LoVo (cell line): ENCODE results near the gene ABCC10.
"Not testable (repeated sequence)": the region's sequence is repeated elsewhere in the genome, so short reads cannot be mapped to it uniquely, and the experiment has no call there.

ENCODE experiments used
- DNase-seq: peaks from one replicate; pipeline ENCODE4 v3.0.0-alpha.2; 2016; ENCODE audit warnings: low spot score

The ABCC10 gene

GRCh38 chr6:43497689-43498088 is 70.3 kb downstream of the ABCC10 start:
- no peak for DNase-seq

GRCh38 chr6:43498291-43498690 is 71.0 kb downstream of the ABCC10 start:
- DNase-seq = not testable (repeated sequence)

- no peak for DNase-seq
Measured at GRCh38 chr6:43499028-43499815, 71.9 kb downstream of the ABCC10 start.
